OCI-LY7 (cell line): ENCODE measurements around the gene CEP72.

Experiments used
- CTCF ChIP-seq: fragments of 200-600 bp; sonication (generic); conservative IDR thresholded peaks from 2 replicates; pipeline ENCODE4 v1.5.1; 2014; ENCODE audit warnings: mild to moderate bottlenecking, antibody characterized with exemption, low read length, moderate library complexity, mixed read lengths
- EZH2phosphoT487 ChIP-seq: fragments of 200-600 bp; sonication (generic); IDR thresholded peaks from 2 replicates; pipeline ENCODE4 v1.6.1; 2018; ENCODE audit warnings: low read depth, borderline replicate concordance, mild to moderate bottlenecking, mixed run types, antibody characterized with exemption, low read length, moderate library complexity, mixed read lengths

DNA sequence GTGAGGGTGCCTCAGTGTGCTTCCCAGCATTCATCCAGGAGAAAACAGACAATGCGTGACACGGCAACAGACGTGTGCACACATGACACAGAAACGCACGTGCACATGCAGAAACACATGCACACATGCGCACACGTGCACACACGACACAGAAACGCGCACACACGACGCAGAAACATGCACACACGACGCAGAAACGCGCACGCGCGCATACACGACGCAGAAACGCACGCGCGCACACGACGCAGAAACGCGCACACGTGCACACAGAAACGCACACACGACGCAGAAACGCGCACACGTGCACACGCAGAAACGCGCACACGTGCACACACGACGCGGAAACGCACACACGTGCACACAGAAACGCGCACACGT is 64.5 kb downstream of the CEP72 start:
- no peak for TF ChIP-seq CTCF
- no peak for TF ChIP-seq EZH2phosphoT487
